Erythroblast (primary cell): ENCODE measurements around the gene TIPARP.

Experiments used
- GATA1 ChIP-seq: IDR thresholded peaks from 2 replicates; pipeline ENCODE4 v1.6.1; 2011; ENCODE audit warnings: low read depth, mild to moderate bottlenecking, control low read depth, low read length, moderate library complexity
- POLR2A ChIP-seq: IDR thresholded peaks from 2 replicates; pipeline ENCODE4 v1.6.1; 2011; ENCODE audit warnings: mild to moderate bottlenecking, low read length

DNA sequence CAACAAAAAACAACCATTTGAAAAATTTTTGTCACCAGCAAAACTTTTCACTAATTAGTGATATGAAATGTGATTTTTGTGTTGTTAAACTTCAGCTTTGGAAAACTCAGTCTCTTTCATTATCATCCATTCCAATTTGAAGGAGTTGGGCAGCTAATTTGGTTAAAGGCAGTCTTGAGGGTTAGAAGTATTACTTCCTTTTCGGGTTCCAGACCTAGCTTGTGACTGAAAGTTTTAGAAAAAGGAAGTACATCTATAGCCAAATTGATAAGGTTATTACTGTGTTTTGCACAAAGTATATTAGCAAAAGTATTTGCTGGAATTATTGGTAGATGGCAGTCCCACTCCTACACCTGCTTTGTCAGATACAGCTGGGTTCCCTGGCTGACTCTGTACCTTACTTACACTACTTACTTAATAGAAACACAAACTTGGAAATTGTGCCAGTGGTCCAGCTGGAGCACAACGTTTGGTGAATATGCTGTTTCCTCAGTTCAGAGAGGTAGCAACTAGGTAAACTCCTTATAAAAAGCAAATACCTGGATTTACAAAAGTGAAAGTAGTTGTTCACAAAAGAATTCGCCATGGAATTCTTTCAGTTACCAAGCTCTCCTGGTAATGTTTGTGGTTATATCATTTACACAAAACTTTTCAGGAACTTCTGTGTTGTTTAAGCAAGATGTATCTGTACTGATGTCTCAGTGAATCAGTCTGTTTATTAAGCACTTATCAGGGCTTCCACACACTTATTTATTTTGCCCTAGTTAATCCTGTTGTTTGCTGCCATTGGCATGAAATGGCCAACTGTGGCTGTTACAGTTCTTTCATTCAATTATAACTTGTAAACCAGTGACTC is 31.6 kb downstream of the TIPARP start:
- TF ChIP-seq POLR2A (no peak), GATA1 (no peak)
